H4 (cell line): Measurements from ENCODE around the gene C2orf78. TPM values are rescaled to one million over a fixed set of nuclear protein-coding genes. Genes with fewer than 3 reads are reported as not detected.
"Not testable (repeated sequence)": the region's sequence is repeated elsewhere in the genome, so short reads cannot be mapped to it uniquely, and the experiment has no call there.

Experiments
- DNase-seq: peaks from one replicate; pipeline ENCODE4 v3.0.0-alpha.2; 2015; ENCODE audit warnings: low spot score
- total RNA-seq: library from RNA; depleted of rRNA; stranded (reverse); fragments of >200 nt; shearing (Covaris generic); gene quantifications from 2 replicates; pipeline ENCODE4 v1.2.3, GENCODE V29; 2014

The C2orf78 gene
- total RNA-seq, 1 experiment from 2014 or later: 0.31 TPM

GRCh38 chr2:73778867-73779466, 5.0 kb upstream of the C2orf78 start:
- DNase-seq: not testable (repeated sequence)

- DNase-seq: peak; percentile 90
Observed at GRCh38 chr2:73779467-73780236, 4.3 kb upstream of the C2orf78 start, which contains the start of gene DUSP11. TSS of gene DUSP11 (minus strand) at chr2:73780103. CDS start at chr2:73779974, 129 bp downstream.

GRCh38 chr2:73780237-73780582, 3.8 kb upstream of the C2orf78 start:
- no peak for DNase-seq

- DNase-seq: not testable (repeated sequence)
Observed at GRCh38 chr2:73783402-73783801, 581 bp upstream of the C2orf78 start.

- no peak for DNase-seq
Observed at GRCh38 chr2:73811878-73812277, 27.9 kb downstream of the C2orf78 start.

- DNase-seq: no peak
Observed at GRCh38 chr2:73812635-73813034, 28.7 kb downstream of the C2orf78 start.

- no peak for DNase-seq
Observed at GRCh38 chr2:73818296-73818695, 34.3 kb downstream of the C2orf78 start.

GRCh38 chr2:73821227-73821626, 37.2 kb downstream of the C2orf78 start:
- DNase-seq: no peak

GRCh38 chr2:73821669-73822068, 37.7 kb downstream of the C2orf78 start:
- no peak for DNase-seq

GRCh38 chr2:73822276-73822675, 38.3 kb downstream of the C2orf78 start:
- no peak for DNase-seq

GRCh38 chr2:73822991-73823390, 39.0 kb downstream of the C2orf78 start:
- no peak for DNase-seq

GRCh38 chr2:73823416-73823815, 39.4 kb downstream of the C2orf78 start:
- DNase-seq: no peak

- DNase-seq: peak; percentile 71
Observed at GRCh38 chr2:73823916-73824523, 40.0 kb downstream of the C2orf78 start.

GRCh38 chr2:73825408-73825807, 41.4 kb downstream of the C2orf78 start:
- DNase-seq: no peak

GRCh38 chr2:73827018-73827417, 43.0 kb downstream of the C2orf78 start:
- no peak for DNase-seq

- no peak for DNase-seq
Observed at GRCh38 chr2:73827660-73828388, 43.8 kb downstream of the C2orf78 start.

- DNase-seq: no peak
Observed at GRCh38 chr2:73828389-73828817, 44.4 kb downstream of the C2orf78 start.

- DNase-seq: peak; percentile 95
Observed at GRCh38 chr2:73828818-73829570, 45.0 kb downstream of the C2orf78 start, which contains the start of gene STAMBP. TSS of gene STAMBP (plus strand) at chr2:73828961. CDS start at chr2:73830857, 1,896 bp downstream.

GRCh38 chr2:73830871-73831401, 47.0 kb downstream of the C2orf78 start:
- DNase-seq: no peak

- DNase-seq: peak; percentile 62
Observed at GRCh38 chr2:73832930-73833329, 48.9 kb downstream of the C2orf78 start.
